Neural cell (in vitro differentiated cells): ENCODE data around the gene HDAC7. TPM values are rescaled to one million over a fixed set of nuclear protein-coding genes. Genes with fewer than 3 reads are reported as not detected.

Experiments used
- H2AFZ ChIP-seq: fragments of 200-600, 300-800 bp; sonication (generic), shearing (Covaris generic); 2 replicates; pipeline ENCODE4 v1.6.0; 2014; ENCODE audit warnings: low read depth, mild to moderate bottlenecking, antibody characterized with exemption, low read length, moderate library complexity
- H3F3A ChIP-seq: fragments of 200-600 bp; shearing (Covaris generic); 2 replicates; pipeline ENCODE4 v1.6.1; 2016; ENCODE audit warnings: mild to moderate bottlenecking, moderate library complexity, mixed read lengths, antibody characterized with exemption, low read length; ENCODE audit not compliant: insufficient read depth, poor library complexity, severe bottlenecking
- H3K27ac ChIP-seq: fragments of 200-600, 300-800 bp; sonication (generic), shearing (Covaris generic); 2 replicates; pipeline ENCODE4 v1.5.1; 2014; ENCODE audit warnings: mild to moderate bottlenecking, low read length, moderate library complexity
- H3K27me3 ChIP-seq: fragments of 300-800, 200-600 bp; sonication (generic), shearing (Covaris generic); 2 replicates; pipeline ENCODE4 v1.6.0; 2014; ENCODE audit warnings: mild to moderate bottlenecking, low read depth, low read length, moderate library complexity; ENCODE audit not compliant: insufficient read depth
- H3K36me3 ChIP-seq: fragments of 300-800, 200-600 bp; sonication (generic), shearing (Covaris generic); 2 replicates; pipeline ENCODE4 v1.5.1; 2014; ENCODE audit warnings: mild to moderate bottlenecking, antibody characterized with exemption, low read length, moderate library complexity; ENCODE audit not compliant: insufficient read depth
- H3K4me2 ChIP-seq: fragments of 300-800, 200-600 bp; sonication (generic), shearing (Covaris generic); 2 replicates; pipeline ENCODE4 v1.6.0; 2014; ENCODE audit warnings: mild to moderate bottlenecking, low read length
- H3K4me3 ChIP-seq: fragments of 300-800, 200-600 bp; sonication (generic), shearing (Covaris generic); 2 replicates; pipeline ENCODE4 v1.5.1; 2014; ENCODE audit warnings: mild to moderate bottlenecking, low read length, moderate library complexity
- H3K79me2 ChIP-seq: fragments of 200-600 bp; shearing (Covaris generic); replicated peaks from 2 replicates; pipeline ENCODE4 v1.6.0; 2014; ENCODE audit warnings: mild to moderate bottlenecking, low read length, moderate library complexity; ENCODE audit not compliant: insufficient read depth
- H3K9ac ChIP-seq: fragments of 300-800, 200-600 bp; sonication (generic), shearing (Covaris generic); 2 replicates; pipeline ENCODE4 v1.6.1; 2016; ENCODE audit warnings: mild to moderate bottlenecking, low read length, mixed read lengths
- H3K9me2 ChIP-seq: fragments of 200-600 bp; shearing (Covaris generic); 2 replicates; pipeline ENCODE4 v1.6.1; 2016; ENCODE audit warnings: mild to moderate bottlenecking, low read length, mixed read lengths; ENCODE audit not compliant: insufficient read depth
- H3K9me3 ChIP-seq: fragments of 200-600, 300-800 bp; sonication (generic), shearing (Covaris generic); 2 replicates; pipeline ENCODE4 v1.6.1; 2016; ENCODE audit warnings: mild to moderate bottlenecking, mixed run types, low read length, moderate library complexity, mixed read lengths
- H4K20me1 ChIP-seq: fragments of 200-600 bp; shearing (Covaris generic); 2 replicates; pipeline ENCODE4 v1.6.1; 2016; ENCODE audit warnings: mild to moderate bottlenecking, mixed run types; ENCODE audit not compliant: insufficient read depth
- EP300 ChIP-seq: fragments of 450-650 bp; conservative IDR thresholded peaks from 2 replicates; pipeline ENCODE4 v1.6.1; 2014; ENCODE audit warnings: antibody characterized with exemption, mild to moderate bottlenecking, moderate library complexity; ENCODE audit not compliant: poor library complexity, severe bottlenecking
- EZH2 ChIP-seq: fragments of 200-600, 300-800 bp; shearing (Covaris generic), sonication (generic); IDR thresholded peaks from 2 replicates; pipeline ENCODE4 v1.6.1; 2014; ENCODE audit warnings: antibody characterized with exemption, low read length, borderline replicate concordance, mild to moderate bottlenecking; ENCODE audit not compliant: insufficient read depth, poor library complexity, severe bottlenecking
- MXI1 ChIP-seq: fragments of 450-650 bp; conservative IDR thresholded peaks from 2 replicates; pipeline ENCODE4 v1.6.1; 2014; ENCODE audit warnings: antibody characterized with exemption, mild to moderate bottlenecking; ENCODE audit not compliant: poor library complexity, severe bottlenecking
- POLR2AphosphoS5 ChIP-seq: IDR thresholded peaks from 2 replicates; pipeline ENCODE4 v1.6.1; 2012
- RAD21 ChIP-seq: fragments of 450-650 bp; conservative IDR thresholded peaks from 2 replicates; pipeline ENCODE4 v1.6.1; 2014; ENCODE audit warnings: antibody characterized with exemption, mild to moderate bottlenecking, moderate library complexity
- REST ChIP-seq: IDR thresholded peaks from 2 replicates; pipeline ENCODE4 v1.6.1; 2012; ENCODE audit warnings: borderline replicate concordance
- SMC3 ChIP-seq: fragments of 450-650 bp; conservative IDR thresholded peaks from 2 replicates; pipeline ENCODE4 v1.6.1; 2014; ENCODE audit warnings: antibody characterized with exemption, mild to moderate bottlenecking, moderate library complexity; ENCODE audit not compliant: poor library complexity
- TAF1 ChIP-seq: IDR thresholded peaks from 2 replicates; pipeline ENCODE4 v1.6.1; 2012; ENCODE audit warnings: low read depth
- polyA plus RNA-seq: library from polyadenylated mRNA; depleted of rRNA; stranded (reverse); fragments of >200 nt; gene quantifications from 2 replicates; pipeline ENCODE4 v1.2.3, GENCODE V29; 2014
- TF ChIP-seq, protein P1 (sequence below): fragments of 450-650 bp; IDR thresholded peaks from 2 replicates; pipeline ENCODE4 v1.5.1; 2014; ENCODE audit warnings: antibody characterized with exemption, mild to moderate bottlenecking, moderate library complexity; ENCODE audit not compliant: poor library complexity, severe bottlenecking

HDAC7 gene
- polyA plus RNA-seq, 1 donor from 2014 or later: 30.2 TPM

DNA sequence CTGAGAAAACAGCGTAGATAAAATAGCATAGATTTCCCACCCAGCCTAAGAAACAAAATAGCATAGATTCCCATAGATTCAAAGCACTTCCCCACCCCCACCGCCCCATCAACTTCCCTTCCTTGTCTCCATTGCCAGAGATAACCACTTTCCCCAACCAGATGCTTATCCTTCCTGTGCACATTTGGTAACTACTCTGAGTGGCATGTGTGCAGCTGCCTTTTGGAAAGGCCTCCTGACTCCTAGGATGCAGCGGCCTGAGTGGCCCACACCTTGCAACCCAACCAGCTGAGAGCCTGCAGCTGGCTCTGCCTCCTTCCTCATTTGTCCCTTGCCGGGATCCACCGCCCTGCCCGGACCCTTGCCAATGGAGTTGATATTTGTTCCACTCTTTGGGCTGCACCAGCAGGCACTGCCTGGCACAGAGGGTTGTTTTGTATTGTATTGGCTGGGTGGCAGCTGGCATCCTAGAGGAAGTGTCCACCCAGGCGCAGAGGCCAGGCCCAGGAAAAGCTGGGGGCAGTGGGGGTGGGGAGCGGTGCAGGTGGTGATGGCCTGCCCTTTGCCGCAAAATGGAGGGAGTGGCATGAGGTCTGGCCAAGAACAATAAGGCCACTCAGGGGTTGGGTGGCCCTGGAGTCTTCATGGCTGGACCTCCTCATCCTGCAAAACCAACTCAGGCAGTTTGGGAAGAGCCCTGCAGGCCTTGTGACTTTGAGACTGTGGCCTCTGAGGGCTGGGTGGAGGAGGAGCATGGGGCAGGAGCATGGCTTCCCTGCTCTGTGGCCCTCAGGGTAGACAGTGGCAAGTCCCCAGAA is 41.8 kb downstream of the HDAC7 start:
- TF ChIP-seq POLR2AphosphoS5: no peak
- no peak for TF ChIP-seq RAD21
- no peak for TF ChIP-seq EP300
- TF ChIP-seq TAF1: no peak
- TF ChIP-seq EZH2: no peak
- TF ChIP-seq REST: no peak
- no peak for TF ChIP-seq MXI1
- TF ChIP-seq SMC3: no peak
- TF ChIP-seq, protein P1, sequence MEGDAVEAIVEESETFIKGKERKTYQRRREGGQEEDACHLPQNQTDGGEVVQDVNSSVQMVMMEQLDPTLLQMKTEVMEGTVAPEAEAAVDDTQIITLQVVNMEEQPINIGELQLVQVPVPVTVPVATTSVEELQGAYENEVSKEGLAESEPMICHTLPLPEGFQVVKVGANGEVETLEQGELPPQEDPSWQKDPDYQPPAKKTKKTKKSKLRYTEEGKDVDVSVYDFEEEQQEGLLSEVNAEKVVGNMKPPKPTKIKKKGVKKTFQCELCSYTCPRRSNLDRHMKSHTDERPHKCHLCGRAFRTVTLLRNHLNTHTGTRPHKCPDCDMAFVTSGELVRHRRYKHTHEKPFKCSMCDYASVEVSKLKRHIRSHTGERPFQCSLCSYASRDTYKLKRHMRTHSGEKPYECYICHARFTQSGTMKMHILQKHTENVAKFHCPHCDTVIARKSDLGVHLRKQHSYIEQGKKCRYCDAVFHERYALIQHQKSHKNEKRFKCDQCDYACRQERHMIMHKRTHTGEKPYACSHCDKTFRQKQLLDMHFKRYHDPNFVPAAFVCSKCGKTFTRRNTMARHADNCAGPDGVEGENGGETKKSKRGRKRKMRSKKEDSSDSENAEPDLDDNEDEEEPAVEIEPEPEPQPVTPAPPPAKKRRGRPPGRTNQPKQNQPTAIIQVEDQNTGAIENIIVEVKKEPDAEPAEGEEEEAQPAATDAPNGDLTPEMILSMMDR: no peak
- Histone ChIP-seq H3K79me2 (no peaks in the 10 kb centered on the region), H3K9me3 (no peaks in the 10 kb centered on the region), H3K27ac (no peak overlapping the region), H3K27me3 (no peaks in the 10 kb centered on the region), H3K4me3 (no peak overlapping the region), H3K9ac (no peak overlapping the region), H3K36me3 (no peaks in the 10 kb centered on the region), H4K20me1 (no peaks in the 10 kb centered on the region), H3K4me2 (no peak overlapping the region), H2AFZ (no peak overlapping the region), H3K9me2 (no peaks in the 10 kb centered on the region), H3F3A (no peaks in the 10 kb centered on the region)

GRCh38 chr12:47777151-47777550 is 42.6 kb downstream of the HDAC7 start:
- H3K79me2 ChIP-seq: no peaks in the 10 kb centered on the region
- no peaks in the 10 kb centered on the region for H3K9me3 ChIP-seq
- H3K27ac ChIP-seq: no peak overlapping the region
- no peaks in the 10 kb centered on the region for H4K20me1 ChIP-seq
- no peak overlapping the region for H3K4me2 ChIP-seq
- no peak overlapping the region for H3K9ac ChIP-seq
- H3K36me3 ChIP-seq: no peaks in the 10 kb centered on the region
- no peaks in the 10 kb centered on the region for H3K9me2 ChIP-seq
- H3F3A ChIP-seq: no peaks in the 10 kb centered on the region
- no peak overlapping the region for H2AFZ ChIP-seq
- no peak for TF ChIP-seq POLR2AphosphoS5
- no peak for TF ChIP-seq SMC3
- no peak for TF ChIP-seq MXI1
- TF ChIP-seq RAD21: no peak
- TF ChIP-seq EZH2: no peak
- TF ChIP-seq EP300: no peak
- no peak overlapping the region for H3K4me3 ChIP-seq
- no peaks in the 10 kb centered on the region for H3K27me3 ChIP-seq
